ENCODE measurements around the gene RAB2B.

DNA sequence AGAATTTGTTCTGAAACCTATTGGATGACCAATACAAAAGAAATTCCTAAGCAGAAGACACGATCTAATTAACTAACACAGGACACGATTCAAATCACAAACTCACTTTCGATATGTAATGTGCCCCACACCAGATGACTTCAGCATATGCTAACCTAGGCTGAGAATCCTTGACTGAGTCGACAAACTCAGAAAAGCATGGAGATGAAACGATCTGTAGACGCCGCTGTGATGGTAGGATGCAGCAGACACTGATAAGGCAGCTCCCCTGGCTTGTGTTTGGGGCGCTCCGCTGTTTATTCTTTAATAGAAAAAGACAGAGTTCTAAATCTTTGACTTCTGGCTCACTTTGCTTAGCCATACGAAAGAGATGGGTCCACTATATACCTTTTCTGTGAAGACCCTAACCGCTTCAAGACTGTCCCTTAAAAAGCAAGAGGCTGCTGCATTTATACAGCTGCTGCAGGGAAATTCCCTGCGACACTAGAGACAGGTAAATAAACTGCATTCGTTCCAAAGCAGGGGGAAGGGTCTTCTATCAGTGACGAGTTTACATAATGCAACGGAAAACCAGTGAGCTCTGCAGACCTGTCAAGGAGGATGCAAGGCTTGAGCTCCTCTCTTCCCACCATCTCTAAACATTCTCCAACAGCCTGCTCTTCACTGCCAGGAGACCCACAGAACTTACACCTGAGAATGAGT is 21.8 kb downstream of the RAB2B start:
- TF ChIP-seq CTCF (IDR thresholded peaks at IDR 0.05): no peak
- no peak for TF ChIP-seq POLR2A (IDR thresholded peaks at IDR 0.05)
- TF ChIP-seq POLR2AphosphoS5 (IDR thresholded peaks at IDR 0.05): no peak
